ENCODE measurements around the gene SPON1. TPM values are rescaled to one million over a fixed set of nuclear protein-coding genes. Genes with fewer than 3 reads are reported as not detected.
A peak's percentile ranks its signal among the peaks of the same experiment; 100 is the strongest.

Gene SPON1
- 10 to 100 TPM in 3 of 4 donors, 1 to 10 TPM in 1; 8.0 to 16.1 (median 11.3) TPM for total RNA-seq

GRCh38 chr11:13962562-13963168 lies at the start of gene SPON1:
SPON1 (plus strand) TSS chr11:13962723; CDS start chr11:13962905, 182 bp downstream.
- peak in 1 of 2 donors; percentile 64 for DNase-seq (ENCODE audit: low spot score in 2 of 2)
- Histone ChIP-seq H3K4me3 (peak within 1 kb of the TSS; percentile 49), H3K27ac (peak within 1 kb of the TSS; percentile 15), H3K4me1 (peaks cover 28% of the 10 kb centered on the region), H3K36me3 (no peaks in the 10 kb centered on the region), H3K9me3 (no peaks in the 10 kb centered on the region), H3K27me3 (peaks cover 66% of the 10 kb centered on the region)
- TF ChIP-seq CTCF (IDR thresholded peaks at IDR 0.05): no peak
- TF ChIP-seq EP300 (IDR thresholded peaks at IDR 0.05): no peak
- no peak for TF ChIP-seq POLR2AphosphoS5 (IDR thresholded peaks at IDR 0.05)
- TF ChIP-seq POLR2A (IDR thresholded peaks at IDR 0.05): no peak
- 3% methylated on average over 48 of the region's 74 CpGs for WGBS

GRCh38 chr11:13917264-13917663 lies 45.3 kb upstream of the SPON1 start:
- Histone ChIP-seq H3K9me3 (no peaks in the 10 kb centered on the region), H3K27ac (no peak overlapping the region), H3K4me1 (no peaks in the 10 kb centered on the region), H3K36me3 (no peaks in the 10 kb centered on the region), H3K4me3 (no peak overlapping the region), H3K27me3 (peaks cover 5% of the 10 kb centered on the region)
- DNase-seq (ENCODE audit: low spot score in 2 of 2): no peak
- 48% methylated on average over 1 of the region's 1 CpG for WGBS
- TF ChIP-seq EP300 (IDR thresholded peaks at IDR 0.05): no peak
- no peak for TF ChIP-seq POLR2AphosphoS5 (IDR thresholded peaks at IDR 0.05)
- TF ChIP-seq CTCF (IDR thresholded peaks at IDR 0.05): no peak
- no peak for TF ChIP-seq POLR2A (IDR thresholded peaks at IDR 0.05)

- no peak for DNase-seq (ENCODE audit: low spot score in 2 of 2)
- WGBS: 60% methylated on average over 2 of the region's 2 CpGs
- peaks cover 5% of the 10 kb centered on the region for H3K27me3 ChIP-seq
- H3K9me3 ChIP-seq: no peaks in the 10 kb centered on the region
- H3K36me3 ChIP-seq: no peaks in the 10 kb centered on the region
- TF ChIP-seq POLR2A (IDR thresholded peaks at IDR 0.05): no peak
- no peak for TF ChIP-seq CTCF (IDR thresholded peaks at IDR 0.05)
- TF ChIP-seq EP300 (IDR thresholded peaks at IDR 0.05): no peak
- no peak for TF ChIP-seq POLR2AphosphoS5 (IDR thresholded peaks at IDR 0.05)
- no peak overlapping the region for H3K4me3 ChIP-seq
- H3K4me1 ChIP-seq: no peaks in the 10 kb centered on the region
- no peak overlapping the region for H3K27ac ChIP-seq
Observed at GRCh38 chr11:13917904-13918303, 44.6 kb upstream of the SPON1 start.

- Histone ChIP-seq H3K27ac (no peak overlapping the region), H3K27me3 (peaks cover 5% of the 10 kb centered on the region), H3K36me3 (no peaks in the 10 kb centered on the region), H3K4me3 (no peak overlapping the region), H3K4me1 (no peaks in the 10 kb centered on the region), H3K9me3 (no peaks in the 10 kb centered on the region)
- WGBS: 59% methylated on average over 3 of the region's 3 CpGs
- no peak for TF ChIP-seq POLR2AphosphoS5 (IDR thresholded peaks at IDR 0.05)
- TF ChIP-seq CTCF (IDR thresholded peaks at IDR 0.05): no peak
- TF ChIP-seq EP300 (IDR thresholded peaks at IDR 0.05): no peak
- no peak for TF ChIP-seq POLR2A (IDR thresholded peaks at IDR 0.05)
- DNase-seq (ENCODE audit: low spot score in 2 of 2): no peak
Observed at GRCh38 chr11:13920756-13921155, 41.8 kb upstream of the SPON1 start.

- TF ChIP-seq EP300 (IDR thresholded peaks at IDR 0.05) (no peak), POLR2AphosphoS5 (IDR thresholded peaks at IDR 0.05) (no peak), CTCF (IDR thresholded peaks at IDR 0.05) (no peak), POLR2A (IDR thresholded peaks at IDR 0.05) (no peak)
- Histone ChIP-seq H3K9me3 (no peaks in the 10 kb centered on the region), H3K27me3 (peaks cover 5% of the 10 kb centered on the region), H3K4me3 (no peak overlapping the region), H3K36me3 (no peaks in the 10 kb centered on the region), H3K27ac (no peak overlapping the region), H3K4me1 (no peaks in the 10 kb centered on the region)
- WGBS: 75% methylated on average over 8 of the region's 8 CpGs
- DNase-seq (ENCODE audit: low spot score in 2 of 2): no peak
Observed at GRCh38 chr11:13921545-13921944, 41.0 kb upstream of the SPON1 start.

All from suprapubic skin (tissue), 4 donors.